ENCODE results near the gene ABHD16B. TPM values are rescaled to one million over a fixed set of nuclear protein-coding genes. Genes with fewer than 3 reads are reported as not detected.

The ABHD16B gene
- total and polyA plus RNA-seq, 2 donors (not counting 1 experiment from before 2014, with no cell fraction given) = not detected

GRCh38 chr20:63892402-63892801 is 31.1 kb downstream of the ABHD16B start:
- H3K27ac Mint-ChIP-seq = no peak overlapping the region
- no peak for DNase-seq
- no peak overlapping the region for H3K9ac ChIP-seq (ENCODE audit: low read length)
- peaks cover 14 to 25% of the 10 kb centered on the region in 2 donors for H3K4me1 ChIP-seq (ENCODE audit: control insufficient read depth in 2 of 2, insufficient read depth in 2 of 2, low read length in 2 of 2)
- H3K27me3 Mint-ChIP-seq = no peaks in the 10 kb centered on the region
- no peak overlapping the region for H3K4me3 ChIP-seq (ENCODE audit: control extremely low read depth in 1 of 5, extremely low read depth in 1 of 5, insufficient read depth in 1 of 5, low read depth in 2 of 5, low read length in 4 of 5)
- intact Hi-C loops (cut with micrococcal nuclease) = loop anchor here (10.0 kb wide), 1 partner anchor 938 kb away; the partner anchor contains the start of gene SLC17A9
- no peak overlapping the region for H2AFZ ChIP-seq (ENCODE audit: insufficient read depth, low read depth, low read length, poor library complexity, severe bottlenecking)
- no peaks in the 10 kb centered on the region for H3K9me3 ChIP-seq (ENCODE audit: control extremely low read depth in 1 of 3, control insufficient read depth in 2 of 3, insufficient read depth in 1 of 3, low read length in 2 of 3)
- ChIA-PET POLR2A (interaction anchor here (1.6 kb wide), 1 partner anchor 27 kb away, joined by 3 read pairs; the partner anchor contains the start of gene TPD52L2), CTCF (no interaction called here)
- H3K9me3 Mint-ChIP-seq (ENCODE audit: insufficient read depth) = no peaks in the 10 kb centered on the region
- H3K36me3 ChIP-seq (replicated peaks in 1 of 2; ENCODE audit: control extremely low read depth in 1 of 2, control insufficient read depth in 1 of 2, extremely low read depth in 1 of 2, insufficient read depth in 2 of 2, low read length in 1 of 2) = peaks cover 3 to 32% of the 10 kb centered on the region in 2 experiments
- H3K4me1 Mint-ChIP-seq = peaks cover 21% of the 10 kb centered on the region
- no peak overlapping the region for H3K27ac ChIP-seq (ENCODE audit: low read length in 2 of 2)
- no peak overlapping the region for H3K4me2 ChIP-seq (replicated peaks; ENCODE audit: low read depth, low read length, poor library complexity, severe bottlenecking)
- TF ChIP-seq, protein P1, sequence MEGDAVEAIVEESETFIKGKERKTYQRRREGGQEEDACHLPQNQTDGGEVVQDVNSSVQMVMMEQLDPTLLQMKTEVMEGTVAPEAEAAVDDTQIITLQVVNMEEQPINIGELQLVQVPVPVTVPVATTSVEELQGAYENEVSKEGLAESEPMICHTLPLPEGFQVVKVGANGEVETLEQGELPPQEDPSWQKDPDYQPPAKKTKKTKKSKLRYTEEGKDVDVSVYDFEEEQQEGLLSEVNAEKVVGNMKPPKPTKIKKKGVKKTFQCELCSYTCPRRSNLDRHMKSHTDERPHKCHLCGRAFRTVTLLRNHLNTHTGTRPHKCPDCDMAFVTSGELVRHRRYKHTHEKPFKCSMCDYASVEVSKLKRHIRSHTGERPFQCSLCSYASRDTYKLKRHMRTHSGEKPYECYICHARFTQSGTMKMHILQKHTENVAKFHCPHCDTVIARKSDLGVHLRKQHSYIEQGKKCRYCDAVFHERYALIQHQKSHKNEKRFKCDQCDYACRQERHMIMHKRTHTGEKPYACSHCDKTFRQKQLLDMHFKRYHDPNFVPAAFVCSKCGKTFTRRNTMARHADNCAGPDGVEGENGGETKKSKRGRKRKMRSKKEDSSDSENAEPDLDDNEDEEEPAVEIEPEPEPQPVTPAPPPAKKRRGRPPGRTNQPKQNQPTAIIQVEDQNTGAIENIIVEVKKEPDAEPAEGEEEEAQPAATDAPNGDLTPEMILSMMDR (IDR thresholded peaks at IDR 0.05) = no peak
- TF ChIP-seq EZH2 (IDR thresholded peaks at IDR 0.05; ENCODE audit: borderline replicate concordance, insufficient read depth, low read depth, low read length, poor library complexity, severe bottlenecking) = no peak
- H3K79me2 ChIP-seq (ENCODE audit: control insufficient read depth, insufficient read depth, low read length) = peaks cover 22% of the 10 kb centered on the region
- H3K4me3 Mint-ChIP-seq = no peak overlapping the region
- no peaks in the 10 kb centered on the region for H3K27me3 ChIP-seq (replicated peaks in 1 of 4; ENCODE audit: control extremely low read depth in 1 of 4, control insufficient read depth in 3 of 4, insufficient read depth in 4 of 4, low read length in 3 of 4)
- peaks cover 30% of the 10 kb centered on the region for H4K20me1 ChIP-seq (ENCODE audit: control insufficient read depth, insufficient read depth, low read length, poor library complexity, severe bottlenecking)
- WGBS (ENCODE audit: insufficient coverage) = 95% methylated on average over 7 of the region's 7 CpGs
- no peak for ATAC-seq (ENCODE audit: low read depth)

- no peaks in the 10 kb centered on the region for H3K27me3 Mint-ChIP-seq
- ChIA-PET POLR2A (interaction anchor here (2.0 kb wide), 1 partner anchor 86 kb away, joined by 5 read pairs; the partner anchor contains the start of gene SAMD10), CTCF (no interaction called here)
- 46% methylated on average over 6 of the region's 6 CpGs for WGBS (ENCODE audit: insufficient coverage)
- DNase-seq (no peak), ATAC-seq (ENCODE audit: low read depth) (no peak)
- no peaks in the 10 kb centered on the region for H3K9me3 Mint-ChIP-seq (ENCODE audit: insufficient read depth)
- no peaks in the 10 kb centered on the region for H3K27me3 ChIP-seq (replicated peaks in 1 of 4; ENCODE audit: control extremely low read depth in 1 of 4, control insufficient read depth in 3 of 4, insufficient read depth in 4 of 4, low read length in 3 of 4)
- H3K9me3 ChIP-seq (ENCODE audit: control extremely low read depth in 1 of 3, control insufficient read depth in 2 of 3, insufficient read depth in 1 of 3, low read length in 2 of 3) = no peaks in the 10 kb centered on the region
- peaks cover 16 to 33% of the 10 kb centered on the region in 2 donors for H3K4me1 ChIP-seq (ENCODE audit: control insufficient read depth in 2 of 2, insufficient read depth in 2 of 2, low read length in 2 of 2)
- peak overlapping the region; percentile 83 for H3K4me3 Mint-ChIP-seq
- no peak overlapping the region for H3K27ac ChIP-seq (ENCODE audit: low read length in 2 of 2)
- H3K79me2 ChIP-seq (ENCODE audit: control insufficient read depth, insufficient read depth, low read length) = peaks cover 31% of the 10 kb centered on the region
- H2AFZ ChIP-seq (ENCODE audit: insufficient read depth, low read depth, low read length, poor library complexity, severe bottlenecking) = peak overlapping the region; percentile 69
- peak overlapping the region; percentile 90 for H3K4me2 ChIP-seq (replicated peaks; ENCODE audit: low read depth, low read length, poor library complexity, severe bottlenecking)
- peaks cover 3 to 25% of the 10 kb centered on the region in 2 experiments for H3K36me3 ChIP-seq (replicated peaks in 1 of 2; ENCODE audit: control extremely low read depth in 1 of 2, control insufficient read depth in 1 of 2, extremely low read depth in 1 of 2, insufficient read depth in 2 of 2, low read length in 1 of 2)
- peaks cover 36% of the 10 kb centered on the region for H4K20me1 ChIP-seq (ENCODE audit: control insufficient read depth, insufficient read depth, low read length, poor library complexity, severe bottlenecking)
- peaks cover 33% of the 10 kb centered on the region for H3K4me1 Mint-ChIP-seq
- H3K4me3 ChIP-seq (ENCODE audit: control extremely low read depth in 1 of 5, extremely low read depth in 1 of 5, insufficient read depth in 1 of 5, low read depth in 2 of 5, low read length in 4 of 5) = no peak overlapping the region
- TF ChIP-seq, protein P1 (IDR thresholded peaks at IDR 0.05) = no peak
- TF ChIP-seq EZH2 (IDR thresholded peaks at IDR 0.05; ENCODE audit: borderline replicate concordance, insufficient read depth, low read depth, low read length, poor library complexity, severe bottlenecking) = no peak
- no peak overlapping the region for H3K9ac ChIP-seq (ENCODE audit: low read length)
- intact Hi-C loops (cut with micrococcal nuclease) = loop anchor here (2.0 to 10.0 kb wide), 2 partner anchors 87 to 939 kb away; partner anchors contain the start of genes PRPF6 and SLC17A9
- H3K27ac Mint-ChIP-seq = peak overlapping the region; percentile 80
These were observed 32.7 kb downstream of the ABHD16B start for GRCh38 chr20:63893999-63894357.
